Mesenchymal stem cell (in vitro differentiated cells and primary cell): ENCODE results near the gene PRKAB2.

ENCODE experiments used
- DNase-seq: peaks from one replicate; pipeline ENCODE4 v3.0.0-alpha.2; 2013
- H2AFZ ChIP-seq: one replicate; pipeline ENCODE4 v1.6.1; 2013; ENCODE audit warnings: low read depth, mild to moderate bottlenecking, control low read depth, inconsistent platforms, low read length, moderate library complexity
- H2AK5ac ChIP-seq: 2 replicates; pipeline ENCODE4 v1.6.1; 2013; ENCODE audit warnings: low read length, moderate library complexity, mild to moderate bottlenecking, inconsistent platforms; ENCODE audit not compliant: severe bottlenecking
- H2BK120ac ChIP-seq: one replicate; pipeline ENCODE4 v1.6.1; 2013; ENCODE audit warnings: low read depth, mild to moderate bottlenecking, inconsistent platforms, low read length, moderate library complexity
- H2BK12ac ChIP-seq, 2 experiments: one replicate each; pipeline ENCODE4 v1.6.1; 2013; ENCODE audit warnings: inconsistent platforms in 2 of 2, low read length in 2 of 2, mild to moderate bottlenecking in 2 of 2, moderate library complexity in 2 of 2, control low read depth in 1 of 2
- H2BK15ac ChIP-seq: one replicate; pipeline ENCODE4 v1.6.1; 2013; ENCODE audit warnings: mild to moderate bottlenecking, low read depth, inconsistent platforms; ENCODE audit not compliant: poor library complexity, severe bottlenecking
- H2BK5ac ChIP-seq: 2 replicates; pipeline ENCODE4 v1.6.1; 2013; ENCODE audit warnings: low read depth, mild to moderate bottlenecking, low read length, control low read depth, inconsistent platforms; ENCODE audit not compliant: poor library complexity, severe bottlenecking
- H3K14ac ChIP-seq, 2 experiments: one replicate each; pipeline ENCODE4 v1.6.1; 2013; ENCODE audit warnings: inconsistent platforms in 2 of 2, low read length in 2 of 2, control low read depth in 1 of 2, mild to moderate bottlenecking in 1 of 2, moderate library complexity in 1 of 2
- H3K18ac ChIP-seq, 2 experiments: one replicate each; pipeline ENCODE4 v1.6.1; 2013; ENCODE audit warnings: inconsistent platforms in 2 of 2, low read length in 2 of 2, control low read depth in 1 of 2, low read depth in 1 of 2, mild to moderate bottlenecking in 1 of 2
- H3K23ac ChIP-seq, 2 experiments: one replicate each; pipeline ENCODE4 v1.6.1; 2013; ENCODE audit warnings: inconsistent platforms in 2 of 2, low read length in 2 of 2, mild to moderate bottlenecking in 2 of 2, moderate library complexity in 2 of 2, control low read depth in 1 of 2
- H3K27ac ChIP-seq: 2 replicates; pipeline ENCODE4 v1.5.1; 2013; ENCODE audit warnings: mild to moderate bottlenecking, moderate library complexity, low read length, control low read depth, inconsistent platforms; ENCODE audit not compliant: poor library complexity, severe bottlenecking
- H3K27me3 ChIP-seq, 2 experiments: 2 replicates each; pipeline versions ENCODE4 v1.6.1 to v1.7.0; 2013; ENCODE audit warnings: low read length in 2 of 2, mild to moderate bottlenecking in 2 of 2, moderate library complexity in 2 of 2, control low read depth in 1 of 2, inconsistent platforms in 1 of 2; ENCODE audit not compliant: control insufficient read depth in 1 of 2, insufficient read depth in 1 of 2
- H3K36me3 ChIP-seq, 2 experiments: 2 replicates each; pipeline versions ENCODE4 v1.6.1 to v1.7.0; 2013; ENCODE audit warnings: low read length in 2 of 2, control low read depth in 1 of 2, inconsistent platforms in 1 of 2, low read depth in 1 of 2, mild to moderate bottlenecking in 1 of 2; ENCODE audit not compliant: insufficient read depth in 2 of 2, control insufficient read depth in 1 of 2
- H3K4ac ChIP-seq, 2 experiments: one replicate each; pipeline ENCODE4 v1.6.1; 2013; ENCODE audit warnings: inconsistent platforms in 2 of 2, low read length in 2 of 2, mild to moderate bottlenecking in 2 of 2, moderate library complexity in 2 of 2, control low read depth in 1 of 2, low read depth in 1 of 2
- H3K4me1 ChIP-seq: 2 replicates; pipeline ENCODE4 v1.6.1; 2013; ENCODE audit warnings: low read depth, low read length, control low read depth; ENCODE audit not compliant: control insufficient read depth, insufficient read depth
- H3K4me2 ChIP-seq: 2 replicates; pipeline ENCODE4 v1.6.1; 2013; ENCODE audit warnings: low read length, mild to moderate bottlenecking, inconsistent platforms; ENCODE audit not compliant: poor library complexity, severe bottlenecking
- H3K4me3 ChIP-seq, 2 experiments: 2 replicates each; pipeline versions ENCODE4 v1.5.1 to v1.7.0; 2013; ENCODE audit warnings: low read length in 2 of 2, mild to moderate bottlenecking in 2 of 2, control low read depth in 1 of 2, low read depth in 1 of 2; ENCODE audit not compliant: insufficient read depth in 1 of 2
- H3K79me1 ChIP-seq: replicated peaks from 2 replicates; pipeline ENCODE4 v1.6.1; 2013; ENCODE audit warnings: mild to moderate bottlenecking, control low read depth, low read length, inconsistent platforms; ENCODE audit not compliant: poor library complexity, severe bottlenecking
- H3K9ac ChIP-seq: 2 replicates; pipeline ENCODE4 v1.7.0; 2013; ENCODE audit warnings: mild to moderate bottlenecking, low read length, moderate library complexity
- H3K9me3 ChIP-seq: 2 replicates; pipeline ENCODE4 v1.7.0; 2013; ENCODE audit warnings: mild to moderate bottlenecking, low read length; ENCODE audit not compliant: control insufficient read depth
- H4K8ac ChIP-seq: one replicate; pipeline ENCODE4 v1.6.1; 2013; ENCODE audit warnings: inconsistent platforms, mild to moderate bottlenecking, low read length, moderate library complexity
- H4K91ac ChIP-seq: one replicate; pipeline ENCODE4 v1.6.1; 2013; ENCODE audit warnings: mild to moderate bottlenecking, low read length, inconsistent platforms
- WGBS: methylation state at CpG from one replicate; pipeline ENCODE4 v1.1.7; 2013; ENCODE audit warnings: mixed read lengths; 5-methylcytosine and 5-hydroxymethylcytosine counted together

PRKAB2 gene

DNA sequence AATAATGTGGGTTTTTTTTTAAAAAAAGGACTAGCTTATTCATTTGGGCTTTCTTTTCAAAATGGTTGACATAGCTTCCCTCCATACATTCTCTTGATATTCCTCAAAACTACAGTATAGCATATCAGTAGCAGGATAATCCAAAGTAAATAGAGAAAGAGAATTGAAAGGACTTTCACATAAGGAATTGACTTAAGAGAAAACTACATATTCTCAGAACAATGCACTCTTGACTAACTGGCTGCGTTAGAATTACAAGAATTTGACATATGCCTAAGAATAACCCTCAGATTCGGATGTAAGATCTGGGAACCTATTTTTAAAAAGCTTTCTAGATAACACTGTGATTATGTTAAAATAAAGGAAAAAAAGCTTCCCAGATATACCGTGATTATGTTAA lies 3.1 kb downstream of the PRKAB2 start:
- Histone ChIP-seq H3K4me1 (peaks cover 9% of the 10 kb centered on the region), H3K14ac (no peak overlapping the region), H3K27ac (no peak overlapping the region), H3K36me3 (peaks cover 0 to 20% of the 10 kb centered on the region in 2 experiments), H2AFZ (no peak overlapping the region), H3K79me1 (peaks cover 20% of the 10 kb centered on the region), H2BK15ac (no peak overlapping the region), H3K9me3 (no peaks in the 10 kb centered on the region), H3K4ac (no peak overlapping the region), H3K27me3 (no peaks in the 10 kb centered on the region), H3K23ac (no peak overlapping the region), H4K8ac (no peak overlapping the region), H2BK120ac (no peak overlapping the region), H2BK5ac (no peak overlapping the region), H2BK12ac (no peak overlapping the region), H2AK5ac (no peak overlapping the region), H3K4me2 (no peak overlapping the region), H4K91ac (no peak overlapping the region), H3K18ac (no peak overlapping the region), H3K9ac (peak overlapping the region; percentile 96), H3K4me3 (no peak overlapping the region)
- no CpG with 5 or more reads among the region's 3 CpGs for WGBS
- DNase-seq: peak; percentile 7

DNA sequence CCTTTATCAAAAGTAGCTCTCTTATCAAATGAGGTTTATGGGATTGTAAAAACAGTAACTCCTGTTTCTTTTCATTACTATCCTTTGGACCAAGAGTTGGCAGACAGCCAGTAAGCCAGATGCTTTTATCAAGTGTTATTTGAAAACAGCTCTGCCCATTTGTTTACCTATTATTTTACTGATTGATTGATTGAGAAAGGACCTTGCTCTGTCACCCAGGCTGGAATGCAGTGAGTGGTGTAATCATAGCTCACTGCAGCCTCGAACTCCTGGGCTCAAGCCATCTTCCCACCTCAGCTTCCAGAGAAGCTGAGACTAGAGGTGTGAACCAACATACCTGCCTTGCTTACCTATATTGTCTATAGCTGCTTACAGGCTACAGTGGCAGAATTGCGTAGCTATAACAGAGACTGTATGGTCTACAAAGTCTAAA lies 3.6 kb downstream of the PRKAB2 start:
- WGBS: 0% methylated on average over 1 of the region's 2 CpGs

GRCh38 chr1:147167365-147167764 lies 4.9 kb downstream of the PRKAB2 start:
- no peaks in the 10 kb centered on the region for H3K9me3 ChIP-seq
- peak overlapping the region in 1 of 2 experiments; percentile 14 for H3K4me3 ChIP-seq
- H2BK5ac ChIP-seq: peak overlapping the region; percentile 5
- H3K79me1 ChIP-seq: peaks cover 26% of the 10 kb centered on the region
- no peak overlapping the region for H4K91ac ChIP-seq
- peaks cover 0 to 27% of the 10 kb centered on the region in 2 experiments for H3K36me3 ChIP-seq
- H3K18ac ChIP-seq: no peak overlapping the region
- peaks cover 9% of the 10 kb centered on the region for H3K4me1 ChIP-seq
- no peak overlapping the region for H3K4ac ChIP-seq
- no peaks in the 10 kb centered on the region for H3K27me3 ChIP-seq
- peak; percentile 98 for DNase-seq
- peak overlapping the region; percentile 83 for H3K27ac ChIP-seq
- H2AK5ac ChIP-seq: no peak overlapping the region
- H2BK120ac ChIP-seq: no peak overlapping the region
- H3K23ac ChIP-seq: no peak overlapping the region
- no peak overlapping the region for H4K8ac ChIP-seq
- peak overlapping the region; percentile 52 for H3K9ac ChIP-seq
- WGBS: no CpG with 5 or more reads among the region's 1 CpG
- H2AFZ ChIP-seq: no peak overlapping the region
- no peak overlapping the region for H3K14ac ChIP-seq
- H3K4me2 ChIP-seq: peak overlapping the region; percentile 3
- H2BK15ac ChIP-seq: no peak overlapping the region
- H2BK12ac ChIP-seq: no peak overlapping the region

More for the DNA sequence above, 3.6 kb downstream of the PRKAB2 start:
- no peak overlapping the region for H3K4me3 ChIP-seq
- peak overlapping the region; percentile 21 to 46 for H3K18ac ChIP-seq
- no peaks in the 10 kb centered on the region for H3K9me3 ChIP-seq
- H3K9ac ChIP-seq: peak overlapping the region; percentile 52
- no peak overlapping the region for H3K14ac ChIP-seq
- peak overlapping the region; percentile 49 for H4K8ac ChIP-seq
- H2BK12ac ChIP-seq: no peak overlapping the region
- peaks cover 9% of the 10 kb centered on the region for H3K4me1 ChIP-seq
- H2BK5ac ChIP-seq: no peak overlapping the region
- H2AK5ac ChIP-seq: peak overlapping the region; percentile 83
- H3K79me1 ChIP-seq: peaks cover 23% of the 10 kb centered on the region
- peaks cover 0 to 20% of the 10 kb centered on the region in 2 experiments for H3K36me3 ChIP-seq
- H3K23ac ChIP-seq: no peak overlapping the region
- H3K27me3 ChIP-seq: no peaks in the 10 kb centered on the region
- no peak overlapping the region for H2BK120ac ChIP-seq
- H2AFZ ChIP-seq: no peak overlapping the region
- DNase-seq: peak; percentile 54
- no peak overlapping the region for H4K91ac ChIP-seq
- no peak overlapping the region for H2BK15ac ChIP-seq
- no peak overlapping the region for H3K27ac ChIP-seq
- H3K4me2 ChIP-seq: no peak overlapping the region
- H3K4ac ChIP-seq: no peak overlapping the region

- H3K9me3 ChIP-seq: no peaks in the 10 kb centered on the region
- H2BK5ac ChIP-seq: no peak overlapping the region
- H3K4me1 ChIP-seq: peaks cover 3% of the 10 kb centered on the region
- 100% methylated on average over 1 of the region's 1 CpG for WGBS
- no peak overlapping the region for H3K4me2 ChIP-seq
- H2AK5ac ChIP-seq: no peak overlapping the region
- H3K23ac ChIP-seq: no peak overlapping the region
- H2BK120ac ChIP-seq: no peak overlapping the region
- H4K91ac ChIP-seq: no peak overlapping the region
- no peak overlapping the region for H3K4ac ChIP-seq
- no peak overlapping the region for H2BK12ac ChIP-seq
- no peak overlapping the region for H3K4me3 ChIP-seq
- H4K8ac ChIP-seq: no peak overlapping the region
- no peak overlapping the region for H3K9ac ChIP-seq
- H3K18ac ChIP-seq: no peak overlapping the region
- H2BK15ac ChIP-seq: no peak overlapping the region
- no peak for DNase-seq
- no peak overlapping the region for H3K27ac ChIP-seq
- H3K27me3 ChIP-seq: no peaks in the 10 kb centered on the region
- peaks cover 23% of the 10 kb centered on the region for H3K79me1 ChIP-seq
- no peak overlapping the region for H3K14ac ChIP-seq
- H2AFZ ChIP-seq: no peak overlapping the region
- peaks cover 7 to 71% of the 10 kb centered on the region in 2 experiments for H3K36me3 ChIP-seq
Measured at GRCh38 chr1:147163019-147163418, 9.3 kb downstream of the PRKAB2 start.
